GM23338 (cell line): ENCODE results near the gene RAD23A.

Experiments
- CREB1 ChIP-seq: fragments of 250-450 bp; sonication (Bioruptor Pico); IDR thresholded peaks from 2 replicates; pipeline ENCODE4 v1.5.0; 2020; ENCODE audit warnings: low read depth, mild to moderate bottlenecking, moderate library complexity
- EZH2 ChIP-seq: fragments of 200-600 bp; sonication (generic); IDR thresholded peaks from one replicate; pipeline ENCODE4 v1.8.0; 2017; ENCODE audit warnings: antibody characterized with exemption, mild to moderate bottlenecking, low read depth; ENCODE audit not compliant: unreplicated experiment
- EZH2phosphoT487 ChIP-seq: fragments of 200-600 bp; sonication (generic); IDR thresholded peaks from one replicate; pipeline ENCODE4 v1.8.1; 2018; ENCODE audit warnings: antibody characterized with exemption; ENCODE audit not compliant: unreplicated experiment
- JUNB ChIP-seq: IDR thresholded peaks from one replicate; pipeline ENCODE4 v1.6.1; 2016; ENCODE audit warnings: antibody characterized with exemption; ENCODE audit not compliant: unreplicated experiment
- NANOG ChIP-seq: IDR thresholded peaks from 2 replicates; pipeline ENCODE4 v1.6.1; 2016; ENCODE audit warnings: antibody characterized with exemption, borderline replicate concordance
- POLR2AphosphoS5 ChIP-seq: IDR thresholded peaks from 2 replicates; pipeline ENCODE4 v1.6.1; 2016; ENCODE audit warnings: antibody characterized with exemption, low read depth
- STAT1 ChIP-seq: IDR thresholded peaks from one replicate; pipeline ENCODE4 v1.6.1; 2016; ENCODE audit warnings: antibody characterized with exemption; ENCODE audit not compliant: unreplicated experiment
- ZNF114 ChIP-seq: fragments of 250-450 bp; sonication (Bioruptor Pico); IDR thresholded peaks from 2 replicates; pipeline ENCODE4 v1.5.0; 2020; ENCODE audit warnings: mild to moderate bottlenecking, moderate library complexity
- TF ChIP-seq, protein P1 (sequence below), 2 experiments: fragments of 200-600 bp in 1 of 2; sonication (generic) in 1 of 2; conservative IDR thresholded peaks; 2 replicates each; pipeline versions ENCODE4 v1.5.1 to v1.6.1; 2016 to 2017; ENCODE audit warnings: antibody characterized with exemption in 2 of 2, low read depth in 2 of 2, mild to moderate bottlenecking in 2 of 2, moderate library complexity in 1 of 2
- TF ChIP-seq, protein P2 (sequence below): IDR thresholded peaks from 2 replicates; pipeline ENCODE4 v1.6.1; 2016; ENCODE audit warnings: antibody characterized with exemption
- TF ChIP-seq, protein P3 (sequence below): IDR thresholded peaks from one replicate; pipeline ENCODE4 v1.6.1; 2018; ENCODE audit warnings: antibody characterized with exemption; ENCODE audit not compliant: unreplicated experiment
- TF ChIP-seq, protein P4 (sequence below): fragments of 250-450 bp; sonication (Bioruptor Pico); IDR thresholded peaks from 2 replicates; pipeline ENCODE4 v1.5.0; 2020; ENCODE audit warnings: mild to moderate bottlenecking, moderate library complexity

DNA sequence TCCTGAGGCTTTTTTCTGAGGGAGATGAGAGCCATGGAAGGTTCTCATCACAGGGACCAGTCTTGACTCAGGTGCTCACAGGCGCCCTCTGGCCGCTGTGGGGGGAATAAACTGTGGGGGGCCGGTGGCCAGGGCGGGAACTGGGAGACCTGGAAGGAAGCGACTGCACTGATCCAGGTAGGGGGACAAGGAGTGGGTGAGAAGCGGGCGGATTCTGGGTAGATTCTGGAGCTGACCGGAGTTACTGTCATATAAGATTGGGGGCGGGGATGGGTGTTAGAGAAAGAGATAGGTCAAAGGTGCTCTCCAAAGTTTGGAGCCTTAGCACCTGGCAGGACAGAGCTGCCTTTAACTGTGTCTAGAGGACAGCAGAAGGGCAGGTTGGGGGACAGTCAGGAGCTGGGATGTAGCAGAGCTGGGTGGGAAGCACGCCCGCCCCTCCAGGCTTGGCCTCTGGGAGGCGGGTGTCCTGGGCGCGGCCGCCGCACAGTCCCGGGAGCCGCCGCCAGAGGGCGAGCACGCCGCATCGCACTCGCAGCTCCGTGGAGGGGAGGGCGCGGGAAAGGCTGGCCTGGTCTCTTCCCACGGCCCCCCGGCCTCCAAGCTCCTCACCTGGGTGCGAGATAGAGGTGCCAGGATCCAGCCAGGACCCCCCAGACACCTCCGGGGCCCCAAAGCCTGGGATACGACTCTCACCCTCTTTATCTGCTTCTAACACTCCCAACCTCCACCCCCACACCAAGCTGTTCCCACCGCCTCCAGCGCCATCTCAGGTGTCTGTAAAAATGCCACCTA, 19.6 kb downstream of the RAD23A start:
- TF ChIP-seq, protein P1, sequence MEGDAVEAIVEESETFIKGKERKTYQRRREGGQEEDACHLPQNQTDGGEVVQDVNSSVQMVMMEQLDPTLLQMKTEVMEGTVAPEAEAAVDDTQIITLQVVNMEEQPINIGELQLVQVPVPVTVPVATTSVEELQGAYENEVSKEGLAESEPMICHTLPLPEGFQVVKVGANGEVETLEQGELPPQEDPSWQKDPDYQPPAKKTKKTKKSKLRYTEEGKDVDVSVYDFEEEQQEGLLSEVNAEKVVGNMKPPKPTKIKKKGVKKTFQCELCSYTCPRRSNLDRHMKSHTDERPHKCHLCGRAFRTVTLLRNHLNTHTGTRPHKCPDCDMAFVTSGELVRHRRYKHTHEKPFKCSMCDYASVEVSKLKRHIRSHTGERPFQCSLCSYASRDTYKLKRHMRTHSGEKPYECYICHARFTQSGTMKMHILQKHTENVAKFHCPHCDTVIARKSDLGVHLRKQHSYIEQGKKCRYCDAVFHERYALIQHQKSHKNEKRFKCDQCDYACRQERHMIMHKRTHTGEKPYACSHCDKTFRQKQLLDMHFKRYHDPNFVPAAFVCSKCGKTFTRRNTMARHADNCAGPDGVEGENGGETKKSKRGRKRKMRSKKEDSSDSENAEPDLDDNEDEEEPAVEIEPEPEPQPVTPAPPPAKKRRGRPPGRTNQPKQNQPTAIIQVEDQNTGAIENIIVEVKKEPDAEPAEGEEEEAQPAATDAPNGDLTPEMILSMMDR (conservative IDR thresholded peaks at IDR 0.05; ENCODE audit: low read depth in 2 of 2), result peak; percentile 68 to 91
- TF ChIP-seq CREB1 (0 out of 2 replicates have a peak, but pooled peaks have one; percentile 5), NANOG (no peak), POLR2AphosphoS5 (no peak; the same call in 1 of the 2 replicates), EZH2 (no peak), EZH2phosphoT487 (no peak), STAT1 (no peak), JUNB (no peak), ZNF114 (CRISPR knock-in tag) (no peak)
- TF ChIP-seq, protein P2, sequence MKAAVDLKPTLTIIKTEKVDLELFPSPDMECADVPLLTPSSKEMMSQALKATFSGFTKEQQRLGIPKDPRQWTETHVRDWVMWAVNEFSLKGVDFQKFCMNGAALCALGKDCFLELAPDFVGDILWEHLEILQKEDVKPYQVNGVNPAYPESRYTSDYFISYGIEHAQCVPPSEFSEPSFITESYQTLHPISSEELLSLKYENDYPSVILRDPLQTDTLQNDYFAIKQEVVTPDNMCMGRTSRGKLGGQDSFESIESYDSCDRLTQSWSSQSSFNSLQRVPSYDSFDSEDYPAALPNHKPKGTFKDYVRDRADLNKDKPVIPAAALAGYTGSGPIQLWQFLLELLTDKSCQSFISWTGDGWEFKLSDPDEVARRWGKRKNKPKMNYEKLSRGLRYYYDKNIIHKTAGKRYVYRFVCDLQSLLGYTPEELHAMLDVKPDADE, result no peak
- TF ChIP-seq, protein P3, sequence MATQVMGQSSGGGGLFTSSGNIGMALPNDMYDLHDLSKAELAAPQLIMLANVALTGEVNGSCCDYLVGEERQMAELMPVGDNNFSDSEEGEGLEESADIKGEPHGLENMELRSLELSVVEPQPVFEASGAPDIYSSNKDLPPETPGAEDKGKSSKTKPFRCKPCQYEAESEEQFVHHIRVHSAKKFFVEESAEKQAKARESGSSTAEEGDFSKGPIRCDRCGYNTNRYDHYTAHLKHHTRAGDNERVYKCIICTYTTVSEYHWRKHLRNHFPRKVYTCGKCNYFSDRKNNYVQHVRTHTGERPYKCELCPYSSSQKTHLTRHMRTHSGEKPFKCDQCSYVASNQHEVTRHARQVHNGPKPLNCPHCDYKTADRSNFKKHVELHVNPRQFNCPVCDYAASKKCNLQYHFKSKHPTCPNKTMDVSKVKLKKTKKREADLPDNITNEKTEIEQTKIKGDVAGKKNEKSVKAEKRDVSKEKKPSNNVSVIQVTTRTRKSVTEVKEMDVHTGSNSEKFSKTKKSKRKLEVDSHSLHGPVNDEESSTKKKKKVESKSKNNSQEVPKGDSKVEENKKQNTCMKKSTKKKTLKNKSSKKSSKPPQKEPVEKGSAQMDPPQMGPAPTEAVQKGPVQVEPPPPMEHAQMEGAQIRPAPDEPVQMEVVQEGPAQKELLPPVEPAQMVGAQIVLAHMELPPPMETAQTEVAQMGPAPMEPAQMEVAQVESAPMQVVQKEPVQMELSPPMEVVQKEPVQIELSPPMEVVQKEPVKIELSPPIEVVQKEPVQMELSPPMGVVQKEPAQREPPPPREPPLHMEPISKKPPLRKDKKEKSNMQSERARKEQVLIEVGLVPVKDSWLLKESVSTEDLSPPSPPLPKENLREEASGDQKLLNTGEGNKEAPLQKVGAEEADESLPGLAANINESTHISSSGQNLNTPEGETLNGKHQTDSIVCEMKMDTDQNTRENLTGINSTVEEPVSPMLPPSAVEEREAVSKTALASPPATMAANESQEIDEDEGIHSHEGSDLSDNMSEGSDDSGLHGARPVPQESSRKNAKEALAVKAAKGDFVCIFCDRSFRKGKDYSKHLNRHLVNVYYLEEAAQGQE, result no peak
- TF ChIP-seq, protein P4, sequence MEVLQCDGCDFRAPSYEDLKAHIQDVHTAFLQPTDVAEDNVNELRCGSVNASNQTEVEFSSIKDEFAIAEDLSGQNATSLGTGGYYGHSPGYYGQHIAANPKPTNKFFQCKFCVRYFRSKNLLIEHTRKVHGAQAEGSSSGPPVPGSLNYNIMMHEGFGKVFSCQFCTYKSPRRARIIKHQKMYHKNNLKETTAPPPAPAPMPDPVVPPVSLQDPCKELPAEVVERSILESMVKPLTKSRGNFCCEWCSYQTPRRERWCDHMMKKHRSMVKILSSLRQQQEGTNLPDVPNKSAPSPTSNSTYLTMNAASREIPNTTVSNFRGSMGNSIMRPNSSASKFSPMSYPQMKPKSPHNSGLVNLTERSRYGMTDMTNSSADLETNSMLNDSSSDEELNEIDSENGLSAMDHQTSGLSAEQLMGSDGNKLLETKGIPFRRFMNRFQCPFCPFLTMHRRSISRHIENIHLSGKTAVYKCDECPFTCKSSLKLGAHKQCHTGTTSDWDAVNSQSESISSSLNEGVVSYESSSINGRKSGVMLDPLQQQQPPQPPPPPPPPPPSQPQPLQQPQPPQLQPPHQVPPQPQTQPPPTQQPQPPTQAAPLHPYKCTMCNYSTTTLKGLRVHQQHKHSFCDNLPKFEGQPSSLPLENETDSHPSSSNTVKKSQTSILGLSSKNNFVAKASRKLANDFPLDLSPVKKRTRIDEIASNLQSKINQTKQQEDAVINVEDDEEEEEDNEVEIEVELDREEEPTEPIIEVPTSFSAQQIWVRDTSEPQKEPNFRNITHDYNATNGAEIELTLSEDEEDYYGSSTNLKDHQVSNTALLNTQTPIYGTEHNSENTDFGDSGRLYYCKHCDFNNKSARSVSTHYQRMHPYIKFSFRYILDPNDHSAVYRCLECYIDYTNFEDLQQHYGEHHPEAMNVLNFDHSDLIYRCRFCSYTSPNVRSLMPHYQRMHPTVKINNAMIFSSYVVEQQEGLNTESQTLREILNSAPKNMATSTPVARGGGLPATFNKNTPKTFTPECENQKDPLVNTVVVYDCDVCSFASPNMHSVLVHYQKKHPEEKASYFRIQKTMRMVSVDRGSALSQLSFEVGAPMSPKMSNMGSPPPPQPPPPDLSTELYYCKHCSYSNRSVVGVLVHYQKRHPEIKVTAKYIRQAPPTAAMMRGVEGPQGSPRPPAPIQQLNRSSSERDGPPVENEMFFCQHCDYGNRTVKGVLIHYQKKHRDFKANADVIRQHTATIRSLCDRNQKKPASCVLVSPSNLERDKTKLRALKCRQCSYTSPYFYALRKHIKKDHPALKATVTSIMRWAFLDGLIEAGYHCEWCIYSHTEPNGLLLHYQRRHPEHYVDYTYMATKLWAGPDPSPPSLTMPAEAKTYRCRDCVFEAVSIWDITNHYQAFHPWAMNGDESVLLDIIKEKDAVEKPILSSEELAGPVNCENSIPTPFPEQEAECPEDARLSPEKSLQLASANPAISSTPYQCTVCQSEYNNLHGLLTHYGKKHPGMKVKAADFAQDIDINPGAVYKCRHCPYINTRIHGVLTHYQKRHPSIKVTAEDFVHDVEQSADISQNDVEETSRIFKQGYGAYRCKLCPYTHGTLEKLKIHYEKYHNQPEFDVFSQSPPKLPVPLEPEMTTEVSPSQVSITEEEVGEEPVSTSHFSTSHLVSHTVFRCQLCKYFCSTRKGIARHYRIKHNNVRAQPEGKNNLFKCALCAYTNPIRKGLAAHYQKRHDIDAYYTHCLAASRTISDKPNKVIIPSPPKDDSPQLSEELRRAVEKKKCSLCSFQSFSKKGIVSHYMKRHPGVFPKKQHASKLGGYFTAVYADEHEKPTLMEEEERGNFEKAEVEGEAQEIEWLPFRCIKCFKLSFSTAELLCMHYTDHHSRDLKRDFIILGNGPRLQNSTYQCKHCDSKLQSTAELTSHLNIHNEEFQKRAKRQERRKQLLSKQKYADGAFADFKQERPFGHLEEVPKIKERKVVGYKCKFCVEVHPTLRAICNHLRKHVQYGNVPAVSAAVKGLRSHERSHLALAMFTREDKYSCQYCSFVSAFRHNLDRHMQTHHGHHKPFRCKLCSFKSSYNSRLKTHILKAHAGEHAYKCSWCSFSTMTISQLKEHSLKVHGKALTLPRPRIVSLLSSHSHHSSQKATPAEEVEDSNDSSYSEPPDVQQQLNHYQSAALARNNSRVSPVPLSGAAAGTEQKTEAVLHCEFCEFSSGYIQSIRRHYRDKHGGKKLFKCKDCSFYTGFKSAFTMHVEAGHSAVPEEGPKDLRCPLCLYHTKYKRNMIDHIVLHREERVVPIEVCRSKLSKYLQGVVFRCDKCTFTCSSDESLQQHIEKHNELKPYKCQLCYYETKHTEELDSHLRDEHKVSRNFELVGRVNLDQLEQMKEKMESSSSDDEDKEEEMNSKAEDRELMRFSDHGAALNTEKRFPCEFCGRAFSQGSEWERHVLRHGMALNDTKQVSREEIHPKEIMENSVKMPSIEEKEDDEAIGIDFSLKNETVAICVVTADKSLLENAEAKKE, result peak; percentile 41; the same call in 1 of the 2 replicates
